HG02970 (cell line): Measurements from ENCODE around the gene IPO11.
"Not testable (repeated sequence)": the region's sequence is repeated elsewhere in the genome, so short reads cannot be mapped to it uniquely, and the experiment has no call there.

Experiments used
- ATAC-seq: cut with Tn5 transposase; IDR thresholded peaks from one replicate; pipeline ENCODE4 v1.9.1; 2021; ENCODE audit warnings: mild to moderate bottlenecking, moderate library complexity, moderate number of reproducible peaks; ENCODE audit not compliant: unreplicated experiment, low FRiP score

The IPO11 gene

DNA sequence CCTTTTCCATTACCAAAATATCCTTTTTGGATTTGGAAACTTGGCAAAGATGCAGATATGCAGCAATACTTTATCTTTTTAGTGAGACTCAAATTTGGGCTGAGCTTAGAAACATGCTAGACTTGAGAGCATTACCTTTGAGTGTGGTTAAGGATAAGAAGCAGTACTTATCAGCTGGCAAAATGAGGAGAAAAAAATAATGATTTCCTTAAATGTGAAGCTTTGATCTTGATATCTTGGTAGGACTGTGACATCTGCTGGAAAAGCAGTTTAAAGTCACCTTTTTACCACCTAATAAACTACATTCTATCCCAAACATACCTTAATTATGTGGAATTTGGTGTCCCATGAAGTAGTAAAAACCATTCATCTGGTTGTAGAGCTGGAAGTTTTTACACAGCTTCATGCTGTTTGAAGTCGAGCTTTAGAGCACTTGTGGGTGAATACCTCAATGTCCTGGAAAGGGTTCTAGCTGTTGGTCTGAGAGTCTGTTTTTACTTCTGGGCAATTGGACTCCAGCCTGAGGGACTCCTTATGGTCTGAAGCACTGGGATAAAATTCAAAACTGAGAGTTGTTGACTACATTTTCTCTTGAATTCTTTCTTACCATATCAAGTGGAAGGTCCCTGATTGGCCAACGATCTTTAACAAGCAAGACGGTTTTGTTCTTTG is 219.5 kb downstream of the IPO11 start:
- ATAC-seq = no peak

DNA sequence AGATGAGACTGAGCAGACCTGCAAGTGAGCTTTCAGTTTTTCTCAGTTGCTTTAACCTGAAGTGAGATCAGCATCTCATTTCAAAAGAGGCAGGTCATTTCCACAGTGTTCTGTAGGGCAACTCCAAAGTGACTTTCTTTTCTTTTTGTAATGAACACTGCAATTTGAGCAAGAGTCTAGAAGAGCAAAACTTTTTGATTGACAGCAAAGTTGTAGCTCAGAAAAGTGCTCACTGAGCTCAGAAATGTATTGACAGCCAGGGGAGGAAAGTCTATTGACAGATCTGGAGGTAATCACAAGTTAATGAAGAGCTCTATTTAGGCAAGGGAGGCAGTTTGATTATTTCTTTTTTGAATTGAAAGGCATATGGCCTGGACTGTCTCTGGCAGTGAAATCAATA is 220.7 kb downstream of the IPO11 start:
- ATAC-seq = no peak

DNA sequence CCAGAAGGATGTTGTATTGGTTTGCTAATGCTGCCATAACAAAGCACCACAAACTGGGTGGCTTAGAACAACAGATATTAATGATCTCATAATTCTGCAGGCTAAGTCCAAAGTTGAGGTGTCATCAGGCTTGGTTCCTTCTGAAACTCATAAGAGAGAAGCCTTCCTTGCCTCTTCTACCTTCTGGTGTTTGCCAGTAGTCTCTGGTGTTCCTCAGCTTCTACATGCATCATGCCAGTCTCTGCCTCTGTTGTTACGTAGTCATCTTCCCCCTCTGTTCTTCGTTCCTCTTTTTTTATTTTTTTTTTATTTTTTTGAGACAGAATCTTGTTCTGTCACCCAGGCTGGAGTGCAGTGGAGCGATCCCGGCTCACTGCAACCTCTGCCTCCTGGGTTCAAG is 227.9 kb downstream of the IPO11 start:
- no peak for ATAC-seq

DNA sequence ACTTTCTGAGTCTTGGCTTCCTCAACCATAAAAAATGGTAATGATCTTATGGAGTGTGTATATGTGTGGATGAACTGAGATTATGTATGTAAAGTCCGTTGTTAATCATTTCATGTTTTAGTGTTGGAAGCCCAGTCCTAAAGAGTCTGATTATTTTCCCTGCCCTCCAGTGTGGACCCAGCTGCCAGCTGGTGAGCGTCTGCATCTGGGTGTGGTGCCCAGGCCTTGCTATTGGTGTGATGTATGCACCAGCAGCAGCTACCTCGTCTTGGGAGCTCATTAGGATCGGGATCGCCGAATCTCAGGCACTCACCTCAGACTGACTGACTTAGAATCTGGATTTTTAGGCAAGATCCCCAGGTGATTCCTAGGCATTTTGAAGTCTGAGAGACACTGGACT is 229.9 kb downstream of the IPO11 start:
- ATAC-seq = no peak

- no peak for ATAC-seq
Observed at GRCh38 chr5:62643556-62644451, 231.2 kb downstream of the IPO11 start.

DNA sequence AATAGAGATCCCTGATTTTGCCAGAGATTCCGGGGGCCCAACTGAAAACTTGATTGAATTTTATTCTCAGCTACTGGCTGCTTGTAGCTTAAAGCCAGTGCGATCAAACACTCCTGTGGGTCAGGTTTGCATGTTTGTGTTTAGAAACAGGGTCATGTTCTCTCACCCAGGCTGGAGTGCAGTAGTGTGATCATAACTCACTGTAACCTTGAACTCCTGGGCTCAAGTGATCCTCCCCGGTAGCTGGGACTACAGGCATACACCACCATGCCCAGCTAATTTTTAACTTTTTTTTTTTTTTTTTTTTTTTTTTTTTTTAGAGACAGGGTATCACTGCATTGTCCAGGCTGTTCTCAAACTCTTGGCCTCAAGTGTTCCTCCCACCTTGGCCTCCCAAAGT is 232.7 kb downstream of the IPO11 start:
- ATAC-seq = no peak

DNA sequence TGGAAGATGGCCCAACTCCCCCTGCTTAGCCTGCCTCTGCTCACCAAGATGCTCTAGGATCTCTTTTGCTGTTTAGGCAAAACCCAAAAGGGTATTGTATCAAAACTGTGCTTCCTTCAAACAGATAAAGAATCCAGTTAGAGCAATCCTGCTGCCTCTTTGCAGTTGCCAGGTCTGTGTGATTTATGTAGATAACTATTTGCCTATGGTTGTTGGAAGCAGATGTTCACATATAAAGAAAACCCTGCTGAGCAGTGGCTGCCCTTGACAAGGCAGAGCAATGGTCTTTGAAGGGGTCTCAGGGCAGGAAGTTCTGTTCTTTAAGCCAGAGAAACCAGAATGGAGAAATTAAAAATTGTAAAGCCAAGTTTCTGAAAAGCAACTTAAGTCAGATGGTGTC is 234.7 kb downstream of the IPO11 start:
- ATAC-seq = no peak

- no peak for ATAC-seq
Observed at GRCh38 chr5:62649025-62649424, 236.5 kb downstream of the IPO11 start.

GRCh38 chr5:62649476-62650113 is 237.0 kb downstream of the IPO11 start:
- ATAC-seq = no peak

DNA sequence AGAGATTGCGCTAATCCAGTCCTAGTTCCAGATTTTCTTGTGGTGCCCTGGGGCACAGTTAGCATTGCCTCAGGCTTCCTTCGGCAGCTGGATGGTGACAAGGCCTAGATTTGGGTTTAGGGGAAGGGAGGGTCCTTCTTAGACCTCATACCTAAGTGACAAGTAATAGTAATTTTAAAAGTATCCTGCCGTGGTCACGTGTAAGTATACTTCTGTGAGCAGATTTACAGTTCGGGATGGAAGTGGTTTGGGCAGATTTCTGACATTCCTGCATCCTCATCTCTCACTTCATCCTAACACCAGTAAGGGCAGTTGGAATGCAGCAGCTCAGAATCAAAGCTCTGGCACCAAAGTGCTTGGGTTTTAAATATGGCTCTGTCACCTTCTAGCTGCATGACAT is 237.6 kb downstream of the IPO11 start:
- ATAC-seq = no peak

- ATAC-seq = no peak
Observed at GRCh38 chr5:62652225-62652624, 239.7 kb downstream of the IPO11 start.

- ATAC-seq = no peak
Observed at GRCh38 chr5:62653001-62653863, 240.7 kb downstream of the IPO11 start.

GRCh38 chr5:62653864-62654575 is 241.5 kb downstream of the IPO11 start:
- ATAC-seq = no peak

GRCh38 chr5:62657772-62658171 is 245.2 kb downstream of the IPO11 start:
- ATAC-seq = not testable (repeated sequence)

- ATAC-seq = no peak
Observed at GRCh38 chr5:62661126-62661525, 248.6 kb downstream of the IPO11 start.

GRCh38 chr5:62662521-62662920 is 250.0 kb downstream of the IPO11 start:
- no peak for ATAC-seq

DNA sequence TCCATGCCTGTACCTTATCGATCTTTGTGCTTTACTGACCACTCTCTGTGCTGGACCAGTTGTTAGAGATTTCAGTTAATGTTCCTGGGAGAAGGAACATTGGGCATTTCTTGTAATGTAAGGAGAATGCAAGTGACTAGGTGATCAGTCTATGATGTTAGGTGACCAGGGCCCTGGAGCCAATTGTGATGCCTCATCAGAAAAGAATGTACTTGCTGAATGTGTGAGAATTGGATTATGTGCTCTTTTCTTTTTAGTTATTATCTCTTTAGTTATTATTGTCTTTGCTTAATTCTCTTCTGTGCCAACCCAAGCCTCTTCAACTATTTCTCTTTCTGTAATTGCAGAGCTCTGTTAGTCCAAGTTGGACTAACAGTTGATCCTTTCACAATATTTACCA is 258.9 kb downstream of the IPO11 start:
- ATAC-seq = no peak

DNA sequence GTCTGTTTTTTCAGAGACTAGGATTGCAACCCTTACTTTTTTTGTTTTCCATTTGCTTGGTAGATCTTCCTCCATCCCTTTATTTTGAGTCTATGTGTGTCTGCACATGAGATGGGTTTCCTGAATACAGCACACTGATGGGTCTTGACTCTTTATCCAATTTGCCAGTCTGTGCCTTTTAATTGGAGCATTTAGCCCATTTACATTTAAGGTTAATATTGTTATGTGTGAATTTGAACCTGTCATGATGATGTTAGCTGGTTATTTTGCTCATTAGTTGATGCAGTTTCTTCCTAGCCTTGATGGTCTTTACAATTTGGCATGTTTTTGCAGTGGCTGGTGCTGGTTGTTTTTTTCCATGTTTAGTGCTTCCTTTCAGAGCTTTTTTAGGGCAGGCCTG is 264.0 kb downstream of the IPO11 start:
- not testable (repeated sequence) for ATAC-seq
